ENCODE data around the gene POLG. TPM values are rescaled to one million over a fixed set of nuclear protein-coding genes. Genes with fewer than 3 reads are reported as not detected.
A peak's percentile ranks its signal among the peaks of the same experiment; 100 is the strongest.

The POLG gene
- total RNA-seq, 1 experiment from 2014 or later: 60.3 TPM

GRCh38 chr15:89333011-89333860 lies 1.4 kb downstream of the POLG start:
- Histone ChIP-seq H3K4me1 (ENCODE audit: insufficient read depth, low read length) (no peaks in the 10 kb centered on the region), H2AFZ (ENCODE audit: low read length) (no peak overlapping the region), H2AK5ac (ENCODE audit: insufficient read length, low read length) (no peak overlapping the region), H2BK15ac (ENCODE audit: low read depth, low read length) (no peak overlapping the region), H3K14ac (ENCODE audit: insufficient read depth, low read length) (no peak overlapping the region), H3K79me2 (ENCODE audit: insufficient read depth, low read length) (no peaks in the 10 kb centered on the region), H3K27me3 (ENCODE audit: insufficient read depth, low read length) (no peaks in the 10 kb centered on the region; the same call in 1 of the 2 replicates), H4K20me1 (ENCODE audit: control insufficient read depth, insufficient read depth, insufficient read length) (no peaks in the 10 kb centered on the region), H3K4me2 (ENCODE audit: insufficient read depth, insufficient read length, low read length) (peak overlapping the region; percentile 88), H3K79me1 (ENCODE audit: insufficient read depth, low read depth, low read length, poor library complexity, severe bottlenecking) (no peaks in the 10 kb centered on the region), H3T11ph (ENCODE audit: low read length) (no peak overlapping the region), H4K8ac (replicated peaks; ENCODE audit: insufficient read length, low read depth, low read length) (no peak overlapping the region), H3K56ac (ENCODE audit: insufficient read length, low read depth, low read length) (no peak overlapping the region), H3K27ac (ENCODE audit: insufficient read length, low read depth, low read length) (no peak overlapping the region), H3K4ac (ENCODE audit: low read depth, low read length) (no peak overlapping the region), H3K23ac (ENCODE audit: insufficient read length, low read depth, low read length) (no peak overlapping the region), H3K18ac (ENCODE audit: insufficient read length, low read depth, low read length) (no peak overlapping the region), H4K91ac (ENCODE audit: insufficient read length, low read depth, low read length) (no peak overlapping the region), H3K9me3 (ENCODE audit: control insufficient read depth, low read depth, low read length) (no peaks in the 10 kb centered on the region), H2BK5ac (ENCODE audit: insufficient read length, low read length) (no peak overlapping the region), H2BK20ac (ENCODE audit: low read depth, low read length, poor library complexity, severe bottlenecking) (no peak overlapping the region), H2BK12ac (ENCODE audit: insufficient read length, low read depth, low read length) (no peak overlapping the region), H3K9ac (ENCODE audit: extremely low read depth, insufficient read length, low read length) (peak overlapping the region; percentile 67), H3K23me2 (ENCODE audit: insufficient read length, low read depth, low read length, poor library complexity, severe bottlenecking) (peaks cover 12% of the 10 kb centered on the region), H2BK120ac (ENCODE audit: low read depth, low read length, poor library complexity, severe bottlenecking) (no peak overlapping the region), H4K5ac (ENCODE audit: insufficient read length, low read depth, low read length) (no peak overlapping the region)
- no CpG with 5 or more reads among the region's 57 CpGs for WGBS (ENCODE audit: extremely low coverage, insufficient read length, low lambda C conversion rate)
- peaks cover 15 to 26% of the 10 kb centered on the region in 2 experiments for H3K4me1 Mint-ChIP-seq
- peaks cover 28% of the 10 kb centered on the region for H3K27me3 Mint-ChIP-seq (ENCODE audit: low read depth)
- peak overlapping the region; percentile 82 to 85 for H3K4me3 Mint-ChIP-seq
- H3K36me3 Mint-ChIP-seq (ENCODE audit: insufficient read depth in 1 of 3, low read depth in 3 of 3): peaks cover 35 to 47% (median 45%) of the 10 kb centered on the region in 3 experiments
- DNase-seq: no peak
- H3K27ac Mint-ChIP-seq: no peak overlapping the region
- TF ChIP-seq CTCF (conservative IDR thresholded peaks at IDR 0.05): no peak
- H3K9me3 Mint-ChIP-seq: peaks cover 2 to 4% of the 10 kb centered on the region in 2 experiments; a peak in 2 of 5 replicates
